Ishikawa (cell line): ENCODE results near the gene FAM171A2.

Source experiments
- CEBPB ChIP-seq: IDR thresholded peaks from 2 replicates; pipeline ENCODE4 v1.6.1; 2012
- CREB1 ChIP-seq: IDR thresholded peaks from 2 replicates; pipeline ENCODE4 v1.6.1; 2012; ENCODE audit warnings: low read depth
- EGR1 ChIP-seq: IDR thresholded peaks from 2 replicates; pipeline ENCODE4 v1.6.1; 2012
- EP300 ChIP-seq: IDR thresholded peaks from 2 replicates; pipeline ENCODE4 v1.6.1; 2012; ENCODE audit warnings: borderline replicate concordance
- FOXM1 ChIP-seq: IDR thresholded peaks from 2 replicates; pipeline ENCODE4 v1.6.1; 2012; ENCODE audit warnings: low read depth, borderline replicate concordance
- NFIC ChIP-seq: IDR thresholded peaks from 2 replicates; pipeline ENCODE4 v1.6.1; 2012
- RAD21 ChIP-seq: IDR thresholded peaks from 2 replicates; pipeline ENCODE4 v1.6.1; 2012; ENCODE audit warnings: low read depth
- TAF1 ChIP-seq: IDR thresholded peaks from 2 replicates; pipeline ENCODE4 v1.6.1; 2012; ENCODE audit warnings: low read depth, mild to moderate bottlenecking
- TCF12 ChIP-seq: IDR thresholded peaks from 2 replicates; pipeline ENCODE4 v1.6.1; 2012; ENCODE audit warnings: low read depth
- TEAD4 ChIP-seq: IDR thresholded peaks from 2 replicates; pipeline ENCODE4 v1.6.1; 2012
- USF1 ChIP-seq: IDR thresholded peaks from 2 replicates; pipeline ENCODE4 v1.6.1; 2012
- YY1 ChIP-seq: IDR thresholded peaks from 2 replicates; pipeline ENCODE4 v1.6.1; 2012; ENCODE audit warnings: low read depth
- ZBTB7A ChIP-seq: IDR thresholded peaks from 2 replicates; pipeline ENCODE4 v1.6.1; 2012; ENCODE audit warnings: low read depth
- TF ChIP-seq, protein P1 (sequence below): IDR thresholded peaks from 2 replicates; pipeline ENCODE4 v1.6.1; 2012; ENCODE audit warnings: low read depth, mild to moderate bottlenecking
- TF ChIP-seq, protein P2 (sequence below): IDR thresholded peaks from 2 replicates; pipeline ENCODE4 v1.6.1; 2012

FAM171A2 gene

GRCh38 chr17:44343510-44344209 is 20.0 kb downstream of the FAM171A2 start:
- no peak for TF ChIP-seq TEAD4
- TF ChIP-seq EP300, result no peak
- TF ChIP-seq CREB1, result no peak
- TF ChIP-seq CEBPB, result no peak

GRCh38 chr17:44338702-44339101 is 25.0 kb downstream of the FAM171A2 start:
- no peak for TF ChIP-seq CREB1
- no peak for TF ChIP-seq EGR1
- TF ChIP-seq TAF1, result no peak
- no peak for TF ChIP-seq EP300
- TF ChIP-seq RAD21, result no peak
- no peak for TF ChIP-seq ZBTB7A
- no peak for TF ChIP-seq YY1
- TF ChIP-seq, protein P1, sequence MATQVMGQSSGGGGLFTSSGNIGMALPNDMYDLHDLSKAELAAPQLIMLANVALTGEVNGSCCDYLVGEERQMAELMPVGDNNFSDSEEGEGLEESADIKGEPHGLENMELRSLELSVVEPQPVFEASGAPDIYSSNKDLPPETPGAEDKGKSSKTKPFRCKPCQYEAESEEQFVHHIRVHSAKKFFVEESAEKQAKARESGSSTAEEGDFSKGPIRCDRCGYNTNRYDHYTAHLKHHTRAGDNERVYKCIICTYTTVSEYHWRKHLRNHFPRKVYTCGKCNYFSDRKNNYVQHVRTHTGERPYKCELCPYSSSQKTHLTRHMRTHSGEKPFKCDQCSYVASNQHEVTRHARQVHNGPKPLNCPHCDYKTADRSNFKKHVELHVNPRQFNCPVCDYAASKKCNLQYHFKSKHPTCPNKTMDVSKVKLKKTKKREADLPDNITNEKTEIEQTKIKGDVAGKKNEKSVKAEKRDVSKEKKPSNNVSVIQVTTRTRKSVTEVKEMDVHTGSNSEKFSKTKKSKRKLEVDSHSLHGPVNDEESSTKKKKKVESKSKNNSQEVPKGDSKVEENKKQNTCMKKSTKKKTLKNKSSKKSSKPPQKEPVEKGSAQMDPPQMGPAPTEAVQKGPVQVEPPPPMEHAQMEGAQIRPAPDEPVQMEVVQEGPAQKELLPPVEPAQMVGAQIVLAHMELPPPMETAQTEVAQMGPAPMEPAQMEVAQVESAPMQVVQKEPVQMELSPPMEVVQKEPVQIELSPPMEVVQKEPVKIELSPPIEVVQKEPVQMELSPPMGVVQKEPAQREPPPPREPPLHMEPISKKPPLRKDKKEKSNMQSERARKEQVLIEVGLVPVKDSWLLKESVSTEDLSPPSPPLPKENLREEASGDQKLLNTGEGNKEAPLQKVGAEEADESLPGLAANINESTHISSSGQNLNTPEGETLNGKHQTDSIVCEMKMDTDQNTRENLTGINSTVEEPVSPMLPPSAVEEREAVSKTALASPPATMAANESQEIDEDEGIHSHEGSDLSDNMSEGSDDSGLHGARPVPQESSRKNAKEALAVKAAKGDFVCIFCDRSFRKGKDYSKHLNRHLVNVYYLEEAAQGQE, result no peak
- TF ChIP-seq NFIC, result no peak
- no peak for TF ChIP-seq FOXM1
- TF ChIP-seq TCF12, result no peak
- TF ChIP-seq USF1, result no peak
- TF ChIP-seq, protein P2, sequence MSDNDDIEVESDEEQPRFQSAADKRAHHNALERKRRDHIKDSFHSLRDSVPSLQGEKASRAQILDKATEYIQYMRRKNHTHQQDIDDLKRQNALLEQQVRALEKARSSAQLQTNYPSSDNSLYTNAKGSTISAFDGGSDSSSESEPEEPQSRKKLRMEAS, result no peak
- TF ChIP-seq CEBPB, result no peak
- no peak for TF ChIP-seq TEAD4

DNA sequence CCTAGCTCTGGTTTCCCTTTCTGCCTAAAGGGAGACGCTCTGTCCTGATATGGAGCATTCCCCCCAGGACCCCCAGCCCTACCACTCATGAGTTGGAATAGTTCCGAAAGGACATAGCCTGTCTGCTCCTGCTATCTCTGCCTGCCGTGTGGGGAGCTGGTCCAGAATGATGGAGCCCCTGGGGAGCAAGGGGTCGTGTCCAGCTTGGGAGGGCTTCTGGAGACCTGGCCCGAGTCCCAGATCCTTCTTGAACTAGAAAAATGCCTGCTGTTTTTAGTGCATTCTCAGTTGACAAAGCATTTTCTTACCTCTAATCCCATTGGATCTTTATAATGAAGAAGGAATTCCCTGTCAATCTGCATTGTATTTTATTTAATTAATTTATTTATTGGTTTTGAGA is 27.7 kb downstream of the FAM171A2 start:
- no peak for TF ChIP-seq CREB1
- no peak for TF ChIP-seq USF1
- TF ChIP-seq RAD21, result no peak
- TF ChIP-seq TEAD4, result no peak
- TF ChIP-seq FOXM1, result no peak
- TF ChIP-seq, protein P2, result no peak
- no peak for TF ChIP-seq YY1
- TF ChIP-seq EGR1, result no peak
- TF ChIP-seq, protein P1, result no peak
- TF ChIP-seq ZBTB7A, result no peak
- TF ChIP-seq TAF1, result no peak
- TF ChIP-seq CEBPB, result no peak
- TF ChIP-seq TCF12, result no peak
- TF ChIP-seq NFIC, result no peak
- TF ChIP-seq EP300, result no peak

GRCh38 chr17:44335564-44335963 is 28.1 kb downstream of the FAM171A2 start:
- TF ChIP-seq ZBTB7A (no peak), YY1 (no peak), CEBPB (no peak), RAD21 (no peak), TEAD4 (no peak), EP300 (no peak), NFIC (no peak), USF1 (no peak), FOXM1 (no peak), TCF12 (no peak), TAF1 (no peak), CREB1 (no peak), EGR1 (no peak)
- TF ChIP-seq, protein P2, result no peak
- TF ChIP-seq, protein P1, result no peak
